ENCODE data around the gene L3MBTL2.

DNA sequence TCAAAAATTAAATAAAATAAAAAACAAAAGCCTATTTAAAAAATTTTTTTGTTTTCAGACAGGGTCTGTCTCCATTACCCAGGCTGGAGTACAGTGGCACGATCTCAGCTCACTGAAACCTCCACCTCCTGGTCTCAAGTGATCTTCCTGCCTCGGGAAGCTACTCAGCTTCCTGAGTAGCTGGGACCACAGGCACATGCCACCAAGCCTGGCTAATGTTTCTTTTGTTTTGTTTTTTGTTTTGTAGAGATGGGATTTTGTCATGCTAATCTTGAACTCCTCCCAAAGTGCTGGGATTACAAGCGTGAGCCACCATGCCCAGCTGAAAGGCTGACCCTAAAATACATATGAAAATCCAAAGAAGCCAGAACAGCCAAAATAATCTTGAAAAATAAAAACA is 20.4 kb upstream of the L3MBTL2 start:
- TF ChIP-seq POLR2AphosphoS5 (IDR thresholded peaks at IDR 0.05; ENCODE audit: low read depth, low read length) (no peak), TAF1 (IDR thresholded peaks at IDR 0.05; ENCODE audit: borderline replicate concordance, low read depth, low read length) (no peak)
